ENCODE results near the gene FBXL2.

DNA sequence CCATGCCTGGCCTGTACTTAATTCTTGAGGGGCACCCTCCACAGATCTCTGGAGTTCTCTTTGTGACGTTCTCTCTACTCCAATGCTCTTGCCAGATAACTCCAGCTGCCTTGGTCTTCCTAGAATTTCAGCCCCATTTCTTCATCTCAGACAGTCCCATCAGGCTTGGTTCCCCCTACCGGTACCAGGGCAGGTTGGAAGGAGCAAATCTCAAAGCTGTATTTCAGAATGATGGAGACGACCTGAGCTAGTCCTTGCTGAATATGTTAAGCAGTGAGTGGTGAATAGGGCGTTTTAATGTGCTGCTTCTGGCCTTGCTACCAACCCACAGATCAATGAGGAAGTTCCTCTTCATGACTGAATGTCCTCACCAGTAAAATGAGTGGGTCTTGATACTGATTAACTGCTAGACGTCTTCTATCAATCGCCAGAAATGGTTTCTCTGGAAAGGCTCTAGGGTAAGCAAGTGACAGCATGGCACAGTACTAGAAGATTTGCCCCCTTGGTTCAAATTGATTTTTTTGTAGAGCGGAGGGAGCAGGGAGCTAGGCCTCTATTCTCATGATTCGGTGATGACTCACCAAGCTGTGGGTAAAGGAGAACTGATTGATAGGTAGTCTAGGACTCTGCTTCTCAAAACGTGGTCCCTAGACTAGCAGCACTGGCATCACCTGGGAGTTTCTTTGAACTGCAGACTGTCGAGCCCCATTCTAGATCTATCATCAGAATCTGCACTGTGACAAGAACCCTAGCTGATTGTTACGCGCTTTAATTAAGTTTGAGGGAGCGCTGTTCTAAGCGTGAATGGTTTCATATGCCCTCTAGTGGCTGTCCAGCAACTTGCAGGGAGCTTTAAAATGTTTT lies 95.2 kb downstream of the FBXL2 start:
- TF ChIP-seq POLR2A (IDR thresholded peaks at IDR 0.05; ENCODE audit: low read depth): no peak
- TF ChIP-seq, protein P1, sequence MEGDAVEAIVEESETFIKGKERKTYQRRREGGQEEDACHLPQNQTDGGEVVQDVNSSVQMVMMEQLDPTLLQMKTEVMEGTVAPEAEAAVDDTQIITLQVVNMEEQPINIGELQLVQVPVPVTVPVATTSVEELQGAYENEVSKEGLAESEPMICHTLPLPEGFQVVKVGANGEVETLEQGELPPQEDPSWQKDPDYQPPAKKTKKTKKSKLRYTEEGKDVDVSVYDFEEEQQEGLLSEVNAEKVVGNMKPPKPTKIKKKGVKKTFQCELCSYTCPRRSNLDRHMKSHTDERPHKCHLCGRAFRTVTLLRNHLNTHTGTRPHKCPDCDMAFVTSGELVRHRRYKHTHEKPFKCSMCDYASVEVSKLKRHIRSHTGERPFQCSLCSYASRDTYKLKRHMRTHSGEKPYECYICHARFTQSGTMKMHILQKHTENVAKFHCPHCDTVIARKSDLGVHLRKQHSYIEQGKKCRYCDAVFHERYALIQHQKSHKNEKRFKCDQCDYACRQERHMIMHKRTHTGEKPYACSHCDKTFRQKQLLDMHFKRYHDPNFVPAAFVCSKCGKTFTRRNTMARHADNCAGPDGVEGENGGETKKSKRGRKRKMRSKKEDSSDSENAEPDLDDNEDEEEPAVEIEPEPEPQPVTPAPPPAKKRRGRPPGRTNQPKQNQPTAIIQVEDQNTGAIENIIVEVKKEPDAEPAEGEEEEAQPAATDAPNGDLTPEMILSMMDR (IDR thresholded peaks at IDR 0.05): peak; percentile 89 to 96 (median 89)
- no peak for TF ChIP-seq POLR2AphosphoS5 (IDR thresholded peaks at IDR 0.05)
